PC-3 (cell line): ENCODE measurements around the gene BOD1. TPM values are rescaled to one million over a fixed set of nuclear protein-coding genes. Genes with fewer than 3 reads are reported as not detected.
A peak's percentile ranks its signal among the peaks of the same experiment; 100 is the strongest.

Experiments used
- ATAC-seq: fragments of 200-7000 bp; cut with Tn5 transposase; 2 replicates; pipeline ENCODE4 v1.9.1; 2020; ENCODE audit warnings: mild to moderate bottlenecking, moderate library complexity
- BruUV-seq: library from RNA; stranded (reverse); fragments of 400-500 nt; replicated peaks from 2 replicates; lab custom pipeline; 2021; lab: Mats Ljungman, UMichigan
- CTCF ChIA-PET: fragments of 300-600 bp; sonication (Branson Sonifier 250); formaldehyde crosslinking; loops from one replicate; lab custom pipeline; 2022; ENCODE audit warnings: antibody characterized with exemption; lab: Charles Lee
- POLR2A ChIA-PET: fragments of 300-600 bp; sonication (Branson Sonifier 250); formaldehyde crosslinking; loops from one replicate; lab custom pipeline; 2022; ENCODE audit warnings: antibody characterized with exemption; ENCODE audit not compliant: unreplicated experiment; lab: Charles Lee
- DNase-seq: peaks from one replicate; pipeline ENCODE4 v3.0.0-alpha.2; 2015
- H2AFZ ChIP-seq: fragments of 300-600 bp; sonication (generic); 2 replicates; pipeline ENCODE4 v1.6.0; 2016; ENCODE audit warnings: antibody characterized with exemption, low read length
- H3F3A ChIP-seq: fragments of 300-600 bp; sonication (generic); one replicate; pipeline ENCODE4 v1.6.0; 2017; ENCODE audit warnings: antibody characterized with exemption, low read length, control low read depth, mild to moderate bottlenecking; ENCODE audit not compliant: unreplicated experiment
- H3K27ac ChIP-seq: fragments of 300-600 bp; sonication (generic); 2 replicates; pipeline ENCODE4 v1.5.1; 2016; ENCODE audit warnings: mild to moderate bottlenecking, low read length
- H3K27me3 ChIP-seq: fragments of 300-600 bp; sonication (generic); 2 replicates; pipeline ENCODE4 v1.6.1; 2016; ENCODE audit warnings: low read length, mixed read lengths
- H3K36me3 ChIP-seq: fragments of 300-600 bp; sonication (generic); 2 replicates; pipeline ENCODE4 v1.6.1; 2016; ENCODE audit warnings: low read depth, mixed run types, low read length, mixed read lengths
- H3K4me1 ChIP-seq: fragments of 300-600 bp; sonication (generic); 2 replicates; pipeline ENCODE4 v1.5.1; 2016; ENCODE audit warnings: low read length; ENCODE audit not compliant: insufficient read depth
- H3K4me2 ChIP-seq: fragments of 300-600 bp; sonication (generic); 2 replicates; pipeline ENCODE4 v1.6.0; 2016; ENCODE audit warnings: low read length
- H3K4me3 ChIP-seq: fragments of 300-600 bp; sonication (generic); 2 replicates; pipeline ENCODE4 v1.5.1; 2016; ENCODE audit warnings: mild to moderate bottlenecking, low read length, mixed read lengths
- H3K79me2 ChIP-seq: fragments of 300-600 bp; sonication (generic); 2 replicates; pipeline ENCODE4 v1.6.1; 2017; ENCODE audit warnings: low read length, mixed read lengths
- H3K9ac ChIP-seq: fragments of 300-600 bp; sonication (generic); 2 replicates; pipeline ENCODE4 v1.6.0; 2016; ENCODE audit warnings: mild to moderate bottlenecking, low read length
- H3K9me2 ChIP-seq: fragments of 300-600 bp; sonication (generic); replicated peaks from 2 replicates; pipeline ENCODE4 v1.6.1; 2016; ENCODE audit warnings: mixed run types, low read length, mixed read lengths
- H3K9me3 ChIP-seq: fragments of 300-600 bp; sonication (generic); 2 replicates; pipeline ENCODE4 v1.6.1; 2016; ENCODE audit warnings: low read length, mixed read lengths
- H4K20me1 ChIP-seq: fragments of 300-600 bp; sonication (generic); 2 replicates; pipeline ENCODE4 v1.6.1; 2016; ENCODE audit warnings: low read length, mixed read lengths
- CTCF ChIP-seq: fragments of 300-600 bp; sonication (generic); conservative IDR thresholded peaks from 2 replicates; pipeline ENCODE4 v1.5.1; 2017; ENCODE audit warnings: antibody characterized with exemption, low read depth, mild to moderate bottlenecking, low read length
- EZH2 ChIP-seq: fragments of 300-600 bp; sonication (generic); IDR thresholded peaks from one replicate; pipeline ENCODE4 v1.6.1; 2017; ENCODE audit warnings: antibody characterized with exemption, mild to moderate bottlenecking, low read length; ENCODE audit not compliant: unreplicated experiment
- EZH2phosphoT487 ChIP-seq: fragments of 300-600 bp; sonication (generic); IDR thresholded peaks from 2 replicates; pipeline ENCODE4 v1.6.1; 2018; ENCODE audit warnings: mild to moderate bottlenecking, antibody characterized with exemption, low read length, borderline replicate concordance
- intact Hi-C: fragments of 100-400 bp; cut with micrococcal nuclease; formaldehyde crosslinking; loops from 2 replicates; pipeline ENCODE4 v1.9.0; 2023
- total RNA-seq: library from RNA; depleted of rRNA; stranded (reverse); fragments of >200 nt; gene quantifications from 2 replicates; pipeline ENCODE4 v1.2.3, GENCODE V29; 2014

Gene BOD1
- total RNA-seq, 1 experiment from 2014 or later = 153 TPM

DNA sequence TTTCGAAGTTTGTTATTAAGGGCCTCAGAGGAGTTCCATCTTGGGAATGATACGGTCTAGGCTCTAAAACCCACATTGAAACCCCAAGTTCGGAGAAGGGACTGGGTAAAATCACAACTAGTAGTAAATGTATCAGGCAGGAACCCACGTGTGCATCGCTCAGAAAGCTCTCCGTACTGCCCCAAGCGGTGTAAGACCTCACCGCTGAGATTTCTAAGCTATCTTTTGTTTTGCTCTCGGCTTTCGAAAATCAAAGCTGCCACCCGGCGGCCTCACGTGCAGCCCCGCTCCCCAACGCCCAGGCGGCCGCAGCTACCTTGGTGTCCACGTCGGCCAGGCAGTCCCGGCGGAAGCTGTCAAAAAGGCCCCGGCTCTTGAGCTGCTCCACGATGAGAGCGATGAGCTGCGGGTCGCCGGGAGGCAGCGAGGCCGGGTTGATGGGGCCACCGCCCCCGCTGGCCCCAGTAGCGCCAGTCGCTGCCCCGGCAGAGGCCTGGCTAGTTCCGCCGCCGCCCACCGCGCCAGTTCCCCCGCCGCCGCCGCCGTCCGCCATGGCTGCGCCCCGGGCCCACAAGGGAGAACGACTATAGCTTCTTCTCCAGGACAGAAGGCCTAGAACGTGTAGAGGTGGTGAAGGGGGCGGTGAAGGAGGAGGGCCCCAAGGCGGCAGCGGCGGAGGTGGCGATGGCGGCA is 420 bp downstream of the BOD1 start:
- Histone ChIP-seq H4K20me1 (peaks cover 44% of the 10 kb centered on the region), H2AFZ (peak overlapping the region; percentile 84), H3K4me1 (peaks cover 36% of the 10 kb centered on the region), H3K9me2 (no peaks in the 10 kb centered on the region), H3K9me3 (no peaks in the 10 kb centered on the region), H3K9ac (peak overlapping the region; percentile 99), H3K4me3 (peak overlapping the region; percentile 90), H3K79me2 (peaks cover 53% of the 10 kb centered on the region), H3F3A (no peaks in the 10 kb centered on the region), H3K27ac (peak overlapping the region; percentile 71), H3K27me3 (no peaks in the 10 kb centered on the region), H3K36me3 (peaks cover 30% of the 10 kb centered on the region), H3K4me2 (peak overlapping the region; percentile 96)
- BruUV-seq = no TSS peak
- ChIA-PET POLR2A (interaction anchor here (0.8 to 1.5 kb wide), 3 partner anchors 287 to 354 kb away, joined by 5 to 8 read pairs (median 5); no protein-coding TSS in a partner anchor), CTCF (interaction anchor here (0.6 to 2.1 kb wide), 13 partner anchors 22 to 701 kb away, joined by 3 to 15 read pairs (median 4); partner anchors contain the start of gene CPEB4)
- TF ChIP-seq EZH2 = no peak
- TF ChIP-seq CTCF = peak; percentile 81
- intact Hi-C loops = loop anchor here (1.0 to 5.0 kb wide), 5 partner anchors 272 to 909 kb away; partner anchors contain the start of gene CPEB4
- peak; percentile 79 for DNase-seq
- peak; percentile 62 for ATAC-seq

DNA sequence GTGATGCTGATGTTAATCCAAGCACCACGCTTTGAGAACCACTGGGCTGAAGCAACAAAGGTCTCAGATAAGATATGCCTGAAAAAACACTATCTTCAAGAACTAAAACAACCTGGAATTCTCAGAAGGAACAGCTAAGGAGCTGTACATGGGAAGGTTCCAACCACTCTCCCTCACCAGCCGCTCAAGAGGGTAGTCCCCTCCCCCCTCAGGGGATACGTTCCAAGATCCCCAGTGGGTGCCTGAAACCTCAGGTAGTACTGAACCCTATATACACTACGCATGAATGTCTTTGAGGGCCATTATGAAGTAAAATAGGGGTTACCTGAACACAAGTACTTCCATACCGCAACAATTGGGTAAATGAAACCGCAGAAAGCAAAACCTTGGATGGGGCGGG is 1.9 kb downstream of the BOD1 start:
- H3K4me3 ChIP-seq = peak overlapping the region; percentile 90
- BruUV-seq = no TSS peak

More for the DNA sequence above, 1.9 kb downstream of the BOD1 start:
- Histone ChIP-seq H3K27me3 (no peaks in the 10 kb centered on the region), H3K9ac (peak overlapping the region; percentile 99; the same call in 1 of the 2 replicates), H2AFZ (no peak overlapping the region), H3K4me2 (peak overlapping the region; percentile 96), H3K9me3 (no peaks in the 10 kb centered on the region), H4K20me1 (peaks cover 52% of the 10 kb centered on the region), H3K27ac (no peak overlapping the region), H3K36me3 (peaks cover 44% of the 10 kb centered on the region), H3F3A (no peaks in the 10 kb centered on the region), H3K79me2 (peaks cover 67% of the 10 kb centered on the region), H3K4me1 (peaks cover 36% of the 10 kb centered on the region), H3K9me2 (no peaks in the 10 kb centered on the region)
- TF ChIP-seq EZH2phosphoT487 (no peak), CTCF (no peak), EZH2 (no peak)
- CTCF ChIA-PET = interaction anchor here (1.7 kb wide), 1 partner anchor 358 kb away, joined by 15 read pairs; no protein-coding TSS in a partner anchor
- no peak for ATAC-seq
- POLR2A ChIA-PET = interaction anchor here (0.6 to 0.7 kb wide), 2 partner anchors 99 to 371 kb away, joined by 5 to 7 read pairs; no protein-coding TSS in a partner anchor
- DNase-seq = no peak
- intact Hi-C loops = no loop called here
